Vagina (tissue), 2 donors: ENCODE data around the gene RAB6B.

Source experiments
- POLR2A ChIP-seq, 2 donors: fragments of 450-650 bp; IDR thresholded peaks; one replicate each; pipeline ENCODE4 v1.6.1; 2017; ENCODE audit warnings: antibody characterized with exemption in 2 of 2, mild to moderate bottlenecking in 2 of 2, moderate library complexity in 2 of 2
- POLR2AphosphoS5 ChIP-seq, 2 donors: sonication (generic); formaldehyde crosslinking; IDR thresholded peaks; one replicate each; pipeline ENCODE4 v1.9.0; 2017; ENCODE audit warnings: antibody characterized with exemption in 2 of 2, mild to moderate bottlenecking in 2 of 2, low read depth in 1 of 2; ENCODE audit not compliant: insufficient read depth in 1 of 2
- TF ChIP-seq, protein P1 (sequence below), 3 experiments: fragments of 450-650 bp in 2 of 3; fragments of 200-600 bp in 1 of 3; sonication (generic) in 1 of 3; IDR thresholded peaks; one replicate each; pipeline ENCODE4 v1.5.1; 2017 to 2019; ENCODE audit warnings: antibody characterized with exemption in 3 of 3, mild to moderate bottlenecking in 2 of 3, moderate library complexity in 2 of 3

DNA sequence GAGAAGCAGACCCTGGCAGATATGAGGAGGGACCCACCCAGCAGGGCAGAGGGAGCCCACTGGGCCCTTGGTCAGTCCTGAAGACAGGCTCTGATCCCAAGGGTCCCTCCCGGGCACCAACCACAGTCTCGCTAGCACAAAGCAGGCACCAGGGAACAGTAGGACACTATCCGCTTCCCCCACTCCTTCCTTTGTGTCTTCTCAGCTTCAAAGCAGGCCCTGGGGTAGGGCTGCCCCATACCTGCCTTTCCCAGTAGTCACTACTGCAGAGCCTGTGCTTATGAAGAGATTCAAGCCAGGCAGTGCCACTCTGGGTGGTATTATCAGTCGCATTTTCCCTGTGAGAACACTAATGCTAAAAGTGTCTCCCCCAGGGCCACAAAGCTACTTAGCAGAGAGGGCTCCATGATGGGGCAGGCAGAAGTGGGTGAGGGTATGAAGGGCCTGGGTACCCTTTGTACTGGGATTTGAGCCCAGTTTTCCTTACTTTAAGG is 57.3 kb downstream of the RAB6B start:
- TF ChIP-seq, protein P1, sequence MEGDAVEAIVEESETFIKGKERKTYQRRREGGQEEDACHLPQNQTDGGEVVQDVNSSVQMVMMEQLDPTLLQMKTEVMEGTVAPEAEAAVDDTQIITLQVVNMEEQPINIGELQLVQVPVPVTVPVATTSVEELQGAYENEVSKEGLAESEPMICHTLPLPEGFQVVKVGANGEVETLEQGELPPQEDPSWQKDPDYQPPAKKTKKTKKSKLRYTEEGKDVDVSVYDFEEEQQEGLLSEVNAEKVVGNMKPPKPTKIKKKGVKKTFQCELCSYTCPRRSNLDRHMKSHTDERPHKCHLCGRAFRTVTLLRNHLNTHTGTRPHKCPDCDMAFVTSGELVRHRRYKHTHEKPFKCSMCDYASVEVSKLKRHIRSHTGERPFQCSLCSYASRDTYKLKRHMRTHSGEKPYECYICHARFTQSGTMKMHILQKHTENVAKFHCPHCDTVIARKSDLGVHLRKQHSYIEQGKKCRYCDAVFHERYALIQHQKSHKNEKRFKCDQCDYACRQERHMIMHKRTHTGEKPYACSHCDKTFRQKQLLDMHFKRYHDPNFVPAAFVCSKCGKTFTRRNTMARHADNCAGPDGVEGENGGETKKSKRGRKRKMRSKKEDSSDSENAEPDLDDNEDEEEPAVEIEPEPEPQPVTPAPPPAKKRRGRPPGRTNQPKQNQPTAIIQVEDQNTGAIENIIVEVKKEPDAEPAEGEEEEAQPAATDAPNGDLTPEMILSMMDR (IDR thresholded peaks at IDR 0.05), result no peak
- TF ChIP-seq POLR2A (IDR thresholded peaks at IDR 0.05), result no peak
- no peak for TF ChIP-seq POLR2AphosphoS5 (IDR thresholded peaks at IDR 0.05; ENCODE audit: insufficient read depth in 1 of 2, low read depth in 1 of 2)
